Measurements from ENCODE around the gene ANTXR1. TPM values are rescaled to one million over a fixed set of nuclear protein-coding genes. Genes with fewer than 3 reads are reported as not detected.

Gene ANTXR1
- total RNA-seq, 1 experiment from 2014 or later = 33.1 TPM

- H3K36me3 Mint-ChIP-seq (ENCODE audit: insufficient read depth, unreplicated experiment) = peaks cover 14% of the 10 kb centered on the region
Observed at GRCh38 chr2:69195706-69196105, 182.7 kb downstream of the ANTXR1 start.

GRCh38 chr2:69196327-69197117 lies 183.5 kb downstream of the ANTXR1 start:
- CTCF ChIA-PET = interaction anchor here (0.6 kb wide), 1 partner anchor 8 kb away, joined by 4 read pairs; no protein-coding TSS in a partner anchor
- Mint-ChIP-seq H3K9me3 (ENCODE audit: unreplicated experiment) (no peaks in the 10 kb centered on the region), H3K4me1 (ENCODE audit: insufficient read depth, unreplicated experiment) (no peaks in the 10 kb centered on the region), H3K27me3 (ENCODE audit: insufficient read depth, unreplicated experiment) (no peaks in the 10 kb centered on the region), H3K27ac (ENCODE audit: low read depth, unreplicated experiment) (no peak overlapping the region), H3K4me3 (ENCODE audit: unreplicated experiment) (no peak overlapping the region), H3K36me3 (ENCODE audit: insufficient read depth, unreplicated experiment) (peaks cover 14% of the 10 kb centered on the region)
- BruUV-seq (replicated peaks) = no TSS peak
- POLR2A ChIA-PET = interaction anchor here (1.3 kb wide), 1 partner anchor 19 kb away, joined by 3 read pairs; no protein-coding TSS in a partner anchor
- DNase-seq (ENCODE audit: unreplicated experiment) = peak; percentile 47
- intact Hi-C loops (cut with micrococcal nuclease) = no loop called here
- TF ChIP-seq CTCF (IDR thresholded peaks at IDR 0.05; ENCODE audit: unreplicated experiment) = no peak

More at GRCh38 chr2:69195706-69196105, 182.7 kb downstream of the ANTXR1 start:
- no peak for DNase-seq (ENCODE audit: unreplicated experiment)
- Mint-ChIP-seq H3K9me3 (ENCODE audit: unreplicated experiment) (no peaks in the 10 kb centered on the region), H3K4me3 (ENCODE audit: unreplicated experiment) (no peak overlapping the region), H3K27me3 (ENCODE audit: insufficient read depth, unreplicated experiment) (no peaks in the 10 kb centered on the region), H3K4me1 (ENCODE audit: insufficient read depth, unreplicated experiment) (no peaks in the 10 kb centered on the region), H3K27ac (ENCODE audit: low read depth, unreplicated experiment) (no peak overlapping the region)
- CTCF ChIA-PET = no interaction called here
- no peak for TF ChIP-seq CTCF (IDR thresholded peaks at IDR 0.05; ENCODE audit: unreplicated experiment)
- POLR2A ChIA-PET = interaction anchor here (0.5 kb wide), 1 partner anchor 16 kb away, joined by 3 read pairs; no protein-coding TSS in a partner anchor
- intact Hi-C loops (cut with micrococcal nuclease) = no loop called here
- BruUV-seq (replicated peaks) = no TSS peak

DNA sequence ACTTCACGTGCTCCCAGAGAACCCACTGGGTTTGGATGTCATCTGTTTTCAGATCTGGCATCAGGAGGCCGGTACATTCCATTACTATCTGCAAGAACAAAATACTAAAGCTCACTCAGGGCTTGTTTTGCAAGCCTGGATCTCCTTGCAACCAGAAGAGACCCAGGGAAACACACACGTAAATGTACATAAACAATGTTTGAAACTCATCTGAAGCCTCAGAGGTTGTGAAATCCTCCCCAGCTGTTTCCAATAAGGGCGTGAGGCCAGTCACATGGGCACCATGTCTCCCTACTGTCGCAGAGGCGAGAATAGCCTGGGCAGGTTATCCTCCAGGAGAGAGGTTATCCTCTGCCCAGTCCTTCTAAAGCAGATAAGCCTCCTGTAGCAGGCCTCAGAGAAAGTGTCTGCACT lies 187.1 kb downstream of the ANTXR1 start:
- Mint-ChIP-seq H3K27ac (ENCODE audit: low read depth, unreplicated experiment) (no peak overlapping the region), H3K36me3 (ENCODE audit: insufficient read depth, unreplicated experiment) (no peaks in the 10 kb centered on the region), H3K27me3 (ENCODE audit: insufficient read depth, unreplicated experiment) (no peaks in the 10 kb centered on the region), H3K9me3 (ENCODE audit: unreplicated experiment) (no peaks in the 10 kb centered on the region), H3K4me1 (ENCODE audit: insufficient read depth, unreplicated experiment) (no peaks in the 10 kb centered on the region), H3K4me3 (ENCODE audit: unreplicated experiment) (no peak overlapping the region)
- intact Hi-C loops (cut with micrococcal nuclease) = no loop called here
- no peak for TF ChIP-seq CTCF (IDR thresholded peaks at IDR 0.05; ENCODE audit: unreplicated experiment)
- BruUV-seq (replicated peaks) = no TSS peak
- DNase-seq (ENCODE audit: unreplicated experiment) = no peak
- ChIA-PET POLR2A (no interaction called here), CTCF (no interaction called here)

DNA sequence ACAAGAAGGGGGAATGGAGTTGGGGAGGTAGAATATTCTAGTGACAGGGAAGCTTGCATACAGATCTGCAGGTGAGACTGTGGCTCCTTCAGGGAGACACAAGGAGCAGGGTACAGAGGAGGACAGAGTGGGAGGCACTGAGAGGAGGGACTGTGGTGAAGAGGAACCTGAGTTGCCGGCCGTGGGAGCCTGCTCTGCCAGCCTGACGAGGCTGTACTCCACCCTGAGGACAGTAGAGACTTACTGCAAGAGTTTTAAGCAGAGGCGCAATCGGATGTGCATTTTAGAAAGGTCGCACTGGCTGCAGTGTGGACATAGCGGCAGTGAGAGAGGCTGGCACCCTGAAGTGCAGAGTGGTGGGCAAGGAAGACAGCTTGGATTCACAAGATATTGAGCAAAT lies 188.3 kb downstream of the ANTXR1 start:
- no TSS peak for BruUV-seq (replicated peaks)
- POLR2A ChIA-PET = no interaction called here

More for the DNA sequence above, 188.3 kb downstream of the ANTXR1 start:
- H3K36me3 Mint-ChIP-seq (ENCODE audit: insufficient read depth, unreplicated experiment) = peaks cover 4% of the 10 kb centered on the region
- H3K27me3 Mint-ChIP-seq (ENCODE audit: insufficient read depth, unreplicated experiment) = no peaks in the 10 kb centered on the region
- no peak for DNase-seq (ENCODE audit: unreplicated experiment)
- H3K27ac Mint-ChIP-seq (ENCODE audit: low read depth, unreplicated experiment) = no peak overlapping the region
- no peak overlapping the region for H3K4me3 Mint-ChIP-seq (ENCODE audit: unreplicated experiment)
- no peak for TF ChIP-seq CTCF (IDR thresholded peaks at IDR 0.05; ENCODE audit: unreplicated experiment)
- CTCF ChIA-PET = no interaction called here
- no peaks in the 10 kb centered on the region for H3K4me1 Mint-ChIP-seq (ENCODE audit: insufficient read depth, unreplicated experiment)
- intact Hi-C loops (cut with micrococcal nuclease) = no loop called here
- no peaks in the 10 kb centered on the region for H3K9me3 Mint-ChIP-seq (ENCODE audit: unreplicated experiment)
